ENCODE data around the gene DNMBP.

DNMBP gene

GRCh38 chr10:100025576-100025975, 15.8 kb upstream of the DNMBP start:
- TF ChIP-seq GATA3 (IDR thresholded peaks at IDR 0.05; ENCODE audit: low read depth, low read length): no peak
- TF ChIP-seq GATA2 (IDR thresholded peaks at IDR 0.05; ENCODE audit: low read depth, low read length): no peak

- TF ChIP-seq GATA3 (IDR thresholded peaks at IDR 0.05; ENCODE audit: low read depth, low read length) (no peak), GATA2 (IDR thresholded peaks at IDR 0.05; ENCODE audit: low read depth, low read length) (no peak)
Measured at GRCh38 chr10:100024748-100025147, 15.0 kb upstream of the DNMBP start.

- TF ChIP-seq GATA2 (IDR thresholded peaks at IDR 0.05; ENCODE audit: low read depth, low read length) (no peak), GATA3 (IDR thresholded peaks at IDR 0.05; ENCODE audit: low read depth, low read length) (no peak)
Measured at GRCh38 chr10:100022403-100022802, 12.7 kb upstream of the DNMBP start.

GRCh38 chr10:100021322-100021721, 11.6 kb upstream of the DNMBP start:
- no peak for TF ChIP-seq GATA2 (IDR thresholded peaks at IDR 0.05; ENCODE audit: low read depth, low read length)
- TF ChIP-seq GATA3 (IDR thresholded peaks at IDR 0.05; ENCODE audit: low read depth, low read length): no peak

- TF ChIP-seq GATA3 (IDR thresholded peaks at IDR 0.05; ENCODE audit: low read depth, low read length) (no peak), GATA2 (IDR thresholded peaks at IDR 0.05; ENCODE audit: low read depth, low read length) (no peak)
Measured at GRCh38 chr10:100020886-100021253, 11.1 kb upstream of the DNMBP start.

GRCh38 chr10:100020142-100020885, 10.6 kb upstream of the DNMBP start:
- no peak for TF ChIP-seq GATA3 (IDR thresholded peaks at IDR 0.05; ENCODE audit: low read depth, low read length)
- TF ChIP-seq GATA2 (IDR thresholded peaks at IDR 0.05; ENCODE audit: low read depth, low read length): no peak

GRCh38 chr10:100019787-100020141, 10.0 kb upstream of the DNMBP start:
- no peak for TF ChIP-seq GATA3 (IDR thresholded peaks at IDR 0.05; ENCODE audit: low read depth, low read length)
- no peak for TF ChIP-seq GATA2 (IDR thresholded peaks at IDR 0.05; ENCODE audit: low read depth, low read length)

- TF ChIP-seq GATA3 (IDR thresholded peaks at IDR 0.05; ENCODE audit: low read depth, low read length) (no peak), GATA2 (IDR thresholded peaks at IDR 0.05; ENCODE audit: low read depth, low read length) (no peak)
Measured at GRCh38 chr10:100014071-100014762, 4.5 kb upstream of the DNMBP start.

- no peak for TF ChIP-seq GATA3 (IDR thresholded peaks at IDR 0.05; ENCODE audit: low read depth, low read length)
- TF ChIP-seq GATA2 (IDR thresholded peaks at IDR 0.05; ENCODE audit: low read depth, low read length): no peak
Measured at GRCh38 chr10:100013621-100014020, 3.9 kb upstream of the DNMBP start.

- TF ChIP-seq GATA3 (IDR thresholded peaks at IDR 0.05; ENCODE audit: low read depth, low read length): no peak
- no peak for TF ChIP-seq GATA2 (IDR thresholded peaks at IDR 0.05; ENCODE audit: low read depth, low read length)
Measured at GRCh38 chr10:100009283-100009792, 409 bp downstream of the DNMBP start.

- no peak for TF ChIP-seq GATA3 (IDR thresholded peaks at IDR 0.05; ENCODE audit: low read depth, low read length)
- TF ChIP-seq GATA2 (IDR thresholded peaks at IDR 0.05; ENCODE audit: low read depth, low read length): no peak
Measured at GRCh38 chr10:100008708-100009282, 952 bp downstream of the DNMBP start.

- no peak for TF ChIP-seq GATA2 (IDR thresholded peaks at IDR 0.05; ENCODE audit: low read depth, low read length)
- TF ChIP-seq GATA3 (IDR thresholded peaks at IDR 0.05; ENCODE audit: low read depth, low read length): no peak
Measured at GRCh38 chr10:100008142-100008522, 1.6 kb downstream of the DNMBP start.

- TF ChIP-seq GATA3 (IDR thresholded peaks at IDR 0.05; ENCODE audit: low read depth, low read length) (no peak), GATA2 (IDR thresholded peaks at IDR 0.05; ENCODE audit: low read depth, low read length) (no peak)
Measured at GRCh38 chr10:100007231-100008141, 2.3 kb downstream of the DNMBP start.

Measured in SH-SY5Y (cell line).